NK-92 treated with Interleukin-12 subunit alpha and Interleukin-12 subunit beta, amount 100 ng/mL, for 24 hours (cell line): ENCODE results near the gene MINPP1.
"Not testable (repeated sequence)": the region's sequence is repeated elsewhere in the genome, so short reads cannot be mapped to it uniquely, and the experiment has no call there.

ENCODE experiments used
- DNase-seq: peaks from one replicate; lab custom pipeline; 2025; lab: John Stamatoyannopoulos, UW

MINPP1 gene

DNA sequence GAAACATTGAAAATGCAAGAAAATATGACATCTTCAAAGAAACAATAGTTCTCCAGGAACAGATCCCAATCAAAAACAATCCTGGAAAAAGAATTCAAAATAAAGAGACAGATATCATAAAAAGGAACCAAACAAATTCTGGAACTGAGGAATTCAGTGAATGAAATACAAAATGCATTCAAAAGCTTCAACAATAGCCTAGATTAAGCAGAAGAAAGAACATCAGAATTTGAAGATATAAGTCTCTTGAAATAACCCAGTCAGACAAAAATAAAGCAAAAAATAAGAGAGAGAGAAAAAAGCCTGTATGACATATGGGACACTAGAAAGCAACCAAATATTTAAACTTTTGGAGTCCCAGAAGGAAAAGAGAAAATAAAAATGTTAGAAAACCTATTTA lies 60.3 kb downstream of the MINPP1 start:
- no peak for DNase-seq

DNA sequence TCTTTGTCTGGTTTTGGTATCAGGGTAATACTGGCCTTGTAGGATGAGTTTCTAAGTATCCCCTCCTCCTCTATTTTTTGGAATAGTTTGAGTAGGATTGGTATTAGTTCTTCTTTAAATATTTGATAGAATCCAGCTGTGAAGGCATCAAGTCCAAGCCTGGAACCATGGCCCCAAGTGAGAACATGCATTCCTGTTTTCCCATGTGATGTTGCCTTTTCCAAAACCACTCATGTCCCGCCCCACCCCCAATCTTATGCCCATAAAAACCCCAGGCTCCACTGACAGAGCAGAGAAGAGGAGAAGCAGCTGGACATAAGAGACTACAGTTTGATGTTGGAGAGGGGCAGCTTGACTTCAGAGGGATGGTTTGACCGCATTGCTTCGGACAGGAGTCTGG lies 71.2 kb downstream of the MINPP1 start:
- DNase-seq = no peak

DNA sequence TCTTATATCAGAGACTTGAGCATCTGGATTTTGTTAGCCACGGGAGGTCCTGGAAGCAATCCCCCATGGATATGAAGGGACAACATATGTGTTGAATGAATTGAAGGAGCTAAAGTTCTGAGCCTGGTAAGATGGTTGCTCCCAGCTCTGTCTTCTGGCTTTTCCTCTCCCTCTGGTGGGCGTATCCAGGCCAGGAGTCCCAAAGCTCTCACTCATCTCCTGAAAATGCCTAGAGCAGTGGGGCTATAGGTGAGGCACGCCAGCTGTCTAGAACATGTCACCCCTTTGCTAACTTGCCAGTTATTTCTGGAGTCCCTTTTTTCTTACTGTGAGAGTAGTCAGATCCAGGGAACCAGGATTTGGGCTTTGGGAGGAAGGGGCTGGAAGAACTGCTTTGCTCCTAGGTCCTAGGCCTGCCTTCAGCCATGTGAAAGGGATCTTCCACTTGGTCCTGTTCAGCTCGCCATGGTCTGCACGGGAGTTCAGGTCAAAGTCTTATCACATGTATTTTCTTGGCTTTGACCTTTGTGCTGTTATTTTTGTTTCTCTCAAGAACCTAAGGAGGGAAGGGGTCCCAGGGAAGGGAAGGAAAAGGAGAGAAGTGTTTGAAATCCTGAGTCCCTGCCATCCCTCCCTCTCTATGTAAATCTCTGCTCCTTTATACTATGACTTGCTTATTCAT lies 73.6 kb downstream of the MINPP1 start:
- no peak for DNase-seq

DNA sequence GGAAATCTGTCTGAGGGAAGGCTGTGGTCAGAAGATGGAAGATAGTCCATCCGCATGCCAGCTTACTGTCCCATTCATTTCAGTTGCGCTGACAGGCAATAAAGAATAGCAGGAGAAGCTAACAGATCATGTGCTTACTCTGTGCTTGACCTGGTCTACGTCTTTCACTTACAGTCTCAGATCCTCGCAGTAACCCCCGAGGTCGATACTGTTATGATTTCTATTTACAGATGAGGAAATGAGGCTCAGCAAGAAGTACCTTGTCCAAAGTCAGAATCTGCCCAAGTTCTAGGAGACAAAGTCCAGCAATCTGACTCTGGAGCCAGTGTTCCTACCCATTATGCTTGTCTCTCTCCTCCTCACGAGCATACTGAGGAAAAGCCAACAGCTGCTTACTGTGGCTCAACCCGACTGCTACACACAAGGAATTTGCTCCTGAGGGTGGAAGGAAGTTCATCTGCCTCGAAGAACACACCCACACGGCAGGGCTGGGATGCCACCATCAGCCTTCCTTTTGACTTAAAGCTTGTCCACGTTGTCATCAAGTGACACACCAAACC lies 74.2 kb downstream of the MINPP1 start:
- no peak for DNase-seq

DNA sequence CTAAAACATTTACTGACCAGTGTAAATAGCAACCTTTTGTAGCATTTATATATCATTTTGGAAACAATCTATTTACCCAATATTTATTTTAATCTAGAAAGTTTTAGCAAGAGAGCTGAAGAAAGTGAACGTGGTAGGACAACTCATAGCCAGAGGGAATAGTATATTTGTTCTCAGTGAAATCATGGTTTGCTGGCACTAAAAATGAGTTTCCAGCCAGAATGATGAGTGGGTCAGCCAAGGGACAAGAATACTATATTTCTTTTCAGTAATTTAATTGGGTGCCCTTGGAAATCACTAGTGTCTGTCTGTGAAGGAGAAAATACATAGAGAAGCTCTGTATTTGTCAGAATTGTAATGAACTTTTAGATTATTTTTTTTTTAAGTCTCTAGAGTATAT lies 74.9 kb downstream of the MINPP1 start:
- DNase-seq = no peak

DNA sequence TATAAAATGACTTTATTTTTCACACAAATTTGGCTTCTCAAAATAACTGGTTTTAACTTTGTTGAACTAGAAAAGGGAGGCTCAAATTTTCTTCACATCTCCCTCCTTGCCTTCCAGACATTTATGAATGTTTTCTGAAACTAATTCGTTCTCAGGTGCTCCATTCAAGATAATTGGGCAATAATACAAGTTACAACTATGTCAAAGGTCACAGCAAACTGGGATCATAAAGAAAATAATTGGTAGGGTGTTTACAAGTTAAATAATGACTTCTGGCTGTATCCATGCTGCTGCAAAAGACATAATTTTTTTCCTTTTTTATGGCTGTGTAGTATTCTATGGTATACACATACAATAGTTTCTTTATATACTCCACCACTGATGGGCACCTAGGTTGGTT lies 75.3 kb downstream of the MINPP1 start:
- no peak for DNase-seq

DNA sequence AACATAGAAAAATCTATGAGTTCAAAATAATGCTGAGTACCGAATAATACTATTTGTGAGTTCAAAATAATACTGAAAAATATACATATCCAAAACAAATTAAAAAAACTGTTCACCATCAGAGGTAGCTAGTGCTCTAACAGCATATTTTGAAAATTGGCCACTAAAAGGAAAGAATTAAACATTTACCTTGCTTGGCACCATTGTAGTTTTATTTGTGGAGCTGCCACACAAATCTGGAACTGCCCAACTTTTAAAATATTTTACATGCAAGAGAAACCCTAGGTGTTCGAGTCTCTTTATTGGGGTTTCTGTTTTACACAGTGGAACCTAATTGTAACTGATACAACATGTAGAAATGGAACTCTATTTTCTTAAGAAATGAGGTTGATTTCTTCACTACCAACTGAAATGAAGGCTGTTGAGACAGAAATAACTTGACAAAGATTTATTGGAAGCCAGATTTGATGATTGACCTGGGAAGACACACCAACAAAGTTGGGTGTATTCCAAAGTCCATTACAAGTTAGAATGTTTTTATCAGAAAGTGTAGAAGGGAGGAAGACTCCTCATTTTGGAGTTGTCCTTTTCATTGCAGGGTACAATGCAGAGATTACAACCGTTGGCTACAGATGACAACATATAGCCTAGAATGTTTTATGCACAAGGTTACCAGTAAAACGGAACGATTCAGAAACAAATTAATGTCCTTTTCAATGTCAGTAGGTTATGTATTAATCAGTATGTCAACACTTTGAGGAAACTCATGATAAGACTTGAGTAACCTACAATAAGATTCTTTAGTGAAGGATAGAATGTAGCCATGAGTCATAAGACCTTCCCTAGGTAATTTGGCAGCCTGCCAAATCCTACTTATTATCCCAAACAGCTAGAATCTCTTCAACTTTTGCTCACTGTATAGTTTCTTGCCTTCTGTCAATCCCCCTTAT lies 81.1 kb downstream of the MINPP1 start:
- no peak for DNase-seq

DNA sequence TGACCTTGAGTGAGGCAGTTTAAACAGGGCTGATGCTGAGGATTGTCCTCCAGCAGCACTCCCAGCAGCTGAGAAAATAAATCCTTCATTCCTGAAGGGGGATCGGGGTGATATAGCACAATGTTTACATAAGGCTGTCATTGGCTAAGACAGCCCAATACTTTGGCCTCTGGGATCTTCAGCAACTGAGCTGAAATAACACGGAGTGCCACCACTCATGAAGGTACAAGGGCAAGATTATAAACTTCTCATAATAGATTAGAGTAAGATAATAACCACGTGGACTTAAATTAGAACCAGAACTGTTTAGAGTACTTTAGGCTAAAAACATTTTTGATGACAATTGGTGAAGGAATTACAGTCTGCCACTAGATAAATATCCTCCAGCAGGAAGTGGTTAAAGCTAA lies 85.0 kb downstream of the MINPP1 start:
- no peak for DNase-seq

DNA sequence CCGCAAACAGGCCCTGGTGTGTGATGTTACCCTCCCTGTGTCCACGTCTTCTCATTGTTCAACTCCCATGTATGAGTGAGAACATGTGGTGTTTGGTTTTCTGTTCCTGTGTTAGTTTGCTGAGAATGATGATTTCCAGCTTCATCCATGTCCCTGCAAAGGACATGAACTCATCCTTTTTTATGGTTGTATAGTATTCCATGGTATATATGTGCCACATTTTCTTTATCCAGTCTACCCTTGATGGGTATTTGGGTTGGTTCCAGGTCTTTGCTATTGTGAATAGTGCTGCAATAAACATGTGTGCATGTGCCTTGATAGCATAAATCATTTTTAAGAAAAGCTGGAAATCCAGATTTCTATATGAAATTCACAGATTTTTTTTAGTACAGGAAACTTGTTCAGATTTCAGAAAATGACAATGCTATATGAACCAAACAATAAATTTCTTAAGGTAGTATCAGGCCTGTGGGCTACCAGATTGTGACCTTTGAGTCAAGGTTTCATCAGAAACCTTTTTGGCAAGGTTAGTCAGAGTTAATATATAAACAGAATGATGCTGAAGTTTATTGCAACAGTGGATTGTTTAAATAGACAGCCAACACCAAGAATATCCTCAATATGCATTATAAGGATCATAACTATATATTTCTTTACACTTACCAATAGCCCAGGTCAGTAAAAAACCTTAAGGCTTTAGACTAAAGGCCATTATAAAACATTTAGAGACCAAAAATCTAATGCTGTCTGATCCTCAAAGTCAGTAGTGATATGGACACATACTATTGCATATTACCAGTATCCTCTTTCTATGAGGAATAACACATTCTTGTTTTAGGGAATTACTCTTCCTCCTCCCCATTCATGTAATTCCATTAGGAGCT lies 86.3 kb downstream of the MINPP1 start:
- no peak for DNase-seq

DNA sequence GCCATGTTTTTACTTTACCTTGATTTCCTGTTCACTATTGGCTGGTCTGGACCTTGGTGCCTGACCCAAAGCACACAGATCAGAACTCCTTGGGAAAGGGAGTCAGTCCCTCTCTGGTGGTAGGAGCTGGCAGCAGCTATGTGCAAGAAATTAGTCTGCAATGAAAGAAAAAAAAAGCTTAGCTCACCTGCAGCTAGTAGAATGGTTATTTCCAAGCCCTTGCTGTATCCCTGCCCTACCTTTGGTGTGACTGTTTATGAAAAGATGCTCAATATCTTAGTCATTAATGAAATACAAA lies 86.8 kb downstream of the MINPP1 start:
- DNase-seq = no peak

DNA sequence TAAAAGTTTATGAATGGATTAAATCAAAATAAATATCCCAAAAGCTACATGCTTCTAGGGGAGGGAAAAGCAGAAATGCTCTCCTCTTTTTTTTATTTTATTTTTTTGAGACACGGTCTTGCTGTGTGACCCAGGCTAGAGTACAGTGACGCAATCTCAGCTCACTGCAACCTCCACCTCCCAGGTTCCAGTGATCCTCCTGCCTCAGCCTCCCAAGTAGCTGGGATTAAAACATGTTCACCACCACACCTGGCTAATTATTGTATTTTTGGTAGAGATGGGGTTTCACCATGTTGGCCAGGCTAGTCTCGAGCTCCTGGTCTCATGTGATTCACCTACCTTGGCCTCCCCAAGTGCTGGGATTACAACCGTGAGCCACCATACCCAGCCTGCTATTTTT lies 88.2 kb downstream of the MINPP1 start:
- not testable (repeated sequence) for DNase-seq

DNA sequence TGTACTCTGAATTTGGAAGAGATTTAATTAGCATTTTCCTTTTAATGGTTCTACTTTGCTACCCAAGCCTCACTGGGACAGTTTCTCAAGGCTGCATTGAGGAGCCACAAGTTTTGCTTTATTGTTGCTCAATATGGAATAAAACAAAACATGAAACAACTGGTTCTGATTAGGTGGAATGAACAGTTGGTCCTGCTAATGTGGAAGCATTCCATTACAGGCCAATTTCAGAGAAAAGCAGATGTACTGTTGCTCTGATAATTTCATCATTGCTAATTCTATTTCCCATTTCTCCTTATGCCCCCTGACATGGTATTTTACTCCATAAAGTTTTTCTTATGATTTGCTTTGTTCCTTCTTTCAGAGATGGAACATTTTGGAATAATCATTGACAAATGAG lies 89.0 kb downstream of the MINPP1 start:
- no peak for DNase-seq

DNA sequence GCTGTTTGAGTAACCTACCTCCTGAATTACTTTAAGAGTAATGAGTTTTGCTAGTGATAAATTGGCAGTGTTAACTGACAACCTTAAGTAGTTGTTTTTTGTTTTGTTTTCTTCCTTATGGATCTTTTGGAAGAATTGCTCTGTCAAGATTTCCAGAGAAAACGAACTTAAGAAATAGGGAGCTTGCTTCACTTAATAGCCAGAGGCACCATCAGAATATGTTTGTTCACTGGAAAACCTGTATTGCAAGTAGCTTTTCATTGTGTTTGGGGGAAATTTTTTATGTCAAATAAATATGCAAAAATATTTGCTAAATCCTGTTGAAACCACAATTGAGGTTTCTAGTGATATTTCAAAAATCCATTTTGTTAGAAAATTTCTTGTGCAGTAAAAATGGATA lies 89.5 kb downstream of the MINPP1 start:
- no peak for DNase-seq

DNA sequence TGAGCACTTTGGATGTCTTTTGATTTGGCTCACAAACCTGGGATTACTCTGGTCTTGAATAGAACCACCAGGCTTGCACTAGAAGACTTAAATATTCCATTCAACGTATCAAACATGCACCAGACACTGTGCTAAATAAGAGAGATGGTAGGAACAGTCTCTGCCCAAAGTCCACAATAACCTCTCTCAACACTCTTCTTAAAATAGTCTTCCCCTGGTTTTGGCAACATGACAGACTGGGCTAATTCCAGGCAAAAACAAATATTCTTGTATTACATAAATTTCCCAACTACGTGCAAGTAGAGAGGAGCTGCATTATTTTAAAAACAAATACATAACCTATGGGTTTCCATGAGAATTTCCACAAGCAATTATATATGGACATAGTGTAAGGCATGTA lies 90.2 kb downstream of the MINPP1 start:
- DNase-seq = no peak

DNA sequence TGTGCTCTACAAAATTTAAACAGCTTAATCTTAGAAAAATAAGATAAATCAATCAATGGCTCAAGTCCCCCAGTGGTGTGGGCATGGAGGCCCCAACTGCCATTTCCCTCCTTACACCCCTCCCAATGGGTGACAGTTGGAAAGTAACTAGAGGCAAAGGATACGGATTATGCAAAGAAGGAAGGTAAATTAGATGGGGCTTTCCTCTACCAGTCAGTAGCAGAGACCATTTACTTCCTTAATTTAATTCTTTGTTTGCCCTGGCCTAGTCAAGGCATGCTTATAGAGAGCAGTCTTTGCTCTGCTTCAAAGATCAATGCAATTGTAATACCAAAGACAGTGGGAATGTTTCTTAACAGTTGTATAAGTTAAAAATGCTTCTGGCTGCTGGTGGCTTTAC lies 91.7 kb downstream of the MINPP1 start:
- no peak for DNase-seq

DNA sequence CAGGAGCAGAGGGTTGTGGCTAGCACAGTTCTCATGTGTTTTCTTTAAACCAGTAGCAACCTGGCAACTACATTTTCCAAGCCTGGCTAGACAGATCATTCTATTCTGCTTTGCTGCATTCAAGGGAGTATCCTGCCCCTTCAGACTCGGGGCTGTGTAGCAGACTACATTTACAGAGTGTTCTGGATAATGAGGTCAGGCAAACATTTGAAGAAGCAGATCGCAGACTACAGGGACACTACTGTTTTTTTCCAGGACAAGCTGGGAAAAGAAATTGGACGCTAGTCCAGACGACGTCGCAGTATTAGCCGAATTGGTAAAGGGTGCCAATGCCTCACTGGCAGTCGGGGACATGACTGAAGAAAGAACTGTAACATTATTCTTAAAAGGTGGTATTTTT lies 94.0 kb downstream of the MINPP1 start:
- DNase-seq = no peak

DNA sequence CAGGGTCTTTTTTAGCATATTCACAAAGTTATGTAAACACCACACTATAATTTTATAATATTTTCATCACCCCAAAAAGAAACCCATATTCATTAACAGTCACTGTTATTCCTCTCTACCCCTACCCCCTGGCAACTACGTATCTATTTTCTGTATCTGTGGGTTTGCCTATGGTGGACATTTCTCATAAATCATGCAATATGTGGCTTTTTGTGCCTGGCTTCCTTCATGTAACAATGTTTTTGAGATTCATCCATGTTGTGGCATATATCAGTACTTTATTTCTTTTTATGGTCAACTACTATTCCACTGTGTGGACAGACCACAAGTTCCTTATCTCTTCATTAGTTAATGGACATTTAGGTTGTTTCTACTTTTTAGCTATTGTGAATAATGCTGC lies 95.9 kb downstream of the MINPP1 start:
- no peak for DNase-seq
